SK-N-SH (cell line): ENCODE results near the gene TEX22. TPM values are rescaled to one million over a fixed set of nuclear protein-coding genes. Genes with fewer than 3 reads are reported as not detected.

Source experiments
- CTCF ChIA-PET: fragments of 300-600, 350-600 bp; formaldehyde crosslinking; extraction: SDS; loops from one replicate; lab custom pipeline; 2021; lab: Yijun Ruan, JAX
- POLR2A ChIA-PET: fragments of 350-600 bp; sonication (Branson Sonifier 250); formaldehyde crosslinking; extraction: SDS; loops from one replicate; lab custom pipeline; 2020; ENCODE audit warnings: antibody characterized with exemption, inconsistent platforms; lab: Yijun Ruan, JAX
- DNase-seq: peaks from one replicate; pipeline ENCODE4 v3.0.0; 2012
- H2AFZ ChIP-seq: fragments of 200-600 bp; sonication (generic); 2 replicates; pipeline ENCODE4 v1.8.1; 2016; ENCODE audit warnings: antibody characterized with exemption, mild to moderate bottlenecking, low read depth
- H3F3A ChIP-seq: fragments of 200-600 bp; sonication (generic); replicated peaks from 2 replicates; pipeline ENCODE3; 2016; ENCODE audit warnings: antibody characterized with exemption, mild to moderate bottlenecking; ENCODE audit not compliant: insufficient read depth
- H3K27ac ChIP-seq, 2 experiments: fragments of 200-500 bp in 1 of 2; fragments of 200-600 bp in 1 of 2; sonication (Bioruptor generic) in 1 of 2; sonication (generic), shearing (Covaris generic) in 1 of 2; 2 replicates each; pipeline versions ENCODE4 v1.5.1 to v1.6.1; 2014 to 2016; ENCODE audit warnings: low read depth in 2 of 2, inconsistent platforms in 1 of 2, low read length in 1 of 2, mild to moderate bottlenecking in 1 of 2, mixed read lengths in 1 of 2
- H3K27me3 ChIP-seq: fragments of 200-600 bp; sonication (generic), shearing (Covaris generic); 2 replicates; pipeline ENCODE4 v1.6.1; 2016; ENCODE audit warnings: mixed run types; ENCODE audit not compliant: insufficient read depth
- H3K36me3 ChIP-seq, 2 experiments: fragments of 200-500 bp in 1 of 2; fragments of 200-600 bp in 1 of 2; sonication (Bioruptor generic) in 1 of 2; sonication (generic) in 1 of 2; replicated peaks in 1 of 2; 2 replicates each; pipeline versions ENCODE3 to v1.5.1; 2014 to 2016; ENCODE audit warnings: low read length in 1 of 2, mild to moderate bottlenecking in 1 of 2; ENCODE audit not compliant: insufficient read depth in 2 of 2, control insufficient read depth in 1 of 2
- H3K4me1 ChIP-seq, 2 experiments: fragments of 200-500 bp in 1 of 2; fragments of 200-600 bp in 1 of 2; sonication (Bioruptor generic) in 1 of 2; sonication (generic), shearing (Covaris generic) in 1 of 2; 2 replicates each; pipeline versions ENCODE4 v1.5.1 to v1.6.1; 2014 to 2016; ENCODE audit warnings: low read depth in 1 of 2, low read length in 1 of 2, mixed run types in 1 of 2; ENCODE audit not compliant: insufficient read depth in 2 of 2, control insufficient read depth in 1 of 2
- H3K4me2 ChIP-seq: fragments of 200-600 bp; sonication (generic), shearing (Covaris generic); 2 replicates; pipeline ENCODE4 v1.6.1; 2017; ENCODE audit warnings: mixed run types
- H3K4me3 ChIP-seq, 2 experiments: fragments of 200-500 bp in 1 of 2; fragments of 200-600 bp in 1 of 2; sonication (Bioruptor generic) in 1 of 2; sonication (generic), shearing (Covaris generic) in 1 of 2; 2 replicates each; pipeline versions ENCODE4 v1.5.1 to v1.8.1; 2014 to 2016; ENCODE audit warnings: low read depth in 2 of 2, inconsistent platforms in 1 of 2, low read length in 1 of 2, mild to moderate bottlenecking in 1 of 2, mixed read lengths in 1 of 2, moderate library complexity in 1 of 2
- H3K79me2 ChIP-seq: fragments of 200-600 bp; sonication (generic); 2 replicates; pipeline ENCODE4 v1.8.1; 2017; ENCODE audit warnings: mild to moderate bottlenecking; ENCODE audit not compliant: insufficient read depth
- H3K9ac ChIP-seq: fragments of 200-600 bp; sonication (generic); 2 replicates; pipeline ENCODE4 v1.6.1; 2017; ENCODE audit warnings: mixed run types
- H3K9me2 ChIP-seq: fragments of 200-600 bp; sonication (generic); 2 replicates; pipeline ENCODE4 v1.6.1; 2017; ENCODE audit warnings: mixed run types
- H3K9me3 ChIP-seq: fragments of 200-600 bp; sonication (generic); 2 replicates; pipeline ENCODE4 v1.6.1; 2017; ENCODE audit warnings: mixed run types, mild to moderate bottlenecking, moderate library complexity
- H4K20me1 ChIP-seq: fragments of 200-600 bp; sonication (generic); 2 replicates; pipeline ENCODE4 v1.6.1; 2017; ENCODE audit warnings: mild to moderate bottlenecking, mixed run types; ENCODE audit not compliant: insufficient read depth
- ELF1 ChIP-seq: IDR thresholded peaks from 2 replicates; pipeline ENCODE4 v1.4.0; 2012
- EZH2phosphoT487 ChIP-seq: fragments of 200-600 bp; sonication (generic); IDR thresholded peaks from 2 replicates; pipeline ENCODE4 v1.6.1; 2017; ENCODE audit warnings: low read depth, mixed run types, mild to moderate bottlenecking, antibody characterized with exemption, moderate library complexity, borderline replicate concordance
- FOXM1 ChIP-seq: IDR thresholded peaks from 2 replicates; pipeline ENCODE4 v1.4.0; 2012; ENCODE audit warnings: low read depth, mild to moderate bottlenecking
- MAX ChIP-seq: IDR thresholded peaks from 2 replicates; pipeline ENCODE4 v1.4.0; 2012; ENCODE audit warnings: low read depth
- MEF2A ChIP-seq: IDR thresholded peaks from 2 replicates; pipeline ENCODE4 v1.4.0; 2012; ENCODE audit warnings: low read depth, borderline replicate concordance
- NFIC ChIP-seq: IDR thresholded peaks from 2 replicates; pipeline ENCODE4 v1.4.0; 2012; ENCODE audit warnings: borderline replicate concordance
- POLR2AphosphoS5 ChIP-seq: IDR thresholded peaks from 2 replicates; pipeline ENCODE4 v1.6.1; 2012; ENCODE audit warnings: low read depth, low read length
- RAD21 ChIP-seq: IDR thresholded peaks from 2 replicates; pipeline ENCODE4 v1.6.1; 2012; ENCODE audit warnings: mild to moderate bottlenecking, low read length
- RXRA ChIP-seq: IDR thresholded peaks from 2 replicates; pipeline ENCODE4 v1.4.0; 2012; ENCODE audit warnings: low read depth, mild to moderate bottlenecking, borderline replicate concordance
- TCF12 ChIP-seq: IDR thresholded peaks from 2 replicates; pipeline ENCODE4 v1.4.0; 2012
- YY1 ChIP-seq: IDR thresholded peaks from 2 replicates; pipeline ENCODE4 v1.4.0; 2012; ENCODE audit warnings: low read depth, mild to moderate bottlenecking
- WGBS: methylation state at CpG from one replicate; pipeline ENCODE4 v1.1.6; 2017; ENCODE audit warnings: low lambda C conversion rate; 5-methylcytosine and 5-hydroxymethylcytosine counted together
- polyA plus RNA-seq, 3 experiments: library from polyadenylated mRNA; depleted of rRNA; stranded (reverse); fragments of >200 nt; gene quantifications; 2 replicates each; pipeline ENCODE4 v1.2.3, GENCODE V29; 2012

Gene TEX22
- polyA plus RNA-seq, 1 of the 3 experiments (the other 2 are of a cell fraction): 0.26 TPM

- H3K9ac ChIP-seq: no peak overlapping the region
- no peak overlapping the region for H3K4me2 ChIP-seq
- no peak overlapping the region for H3K27ac ChIP-seq
- H3K36me3 ChIP-seq: peaks cover 16 to 58% of the 10 kb centered on the region in 2 experiments
- no peaks in the 10 kb centered on the region for H3K27me3 ChIP-seq
- ChIA-PET CTCF (interaction anchor here (1.3 to 5.8 kb wide), 6 partner anchors 20 to 79 kb away, joined by 4 to 35 read pairs (median 22); partner anchors contain the start of gene TEDC1), POLR2A (no interaction called here)
- H3K4me1 ChIP-seq: peaks cover 0 to 23% of the 10 kb centered on the region in 2 experiments; a peak in 1 of 4 replicates
- 92% methylated on average over 13 of the region's 22 CpGs for WGBS
- H3K9me3 ChIP-seq: no peaks in the 10 kb centered on the region
- no peak for DNase-seq
- peaks cover 28% of the 10 kb centered on the region; the same call in 1 of the 2 replicates for H3K79me2 ChIP-seq
- TF ChIP-seq ELF1 (no peak), EZH2phosphoT487 (no peak), TCF12 (no peak), MAX (no peak), RXRA (no peak), MEF2A (no peak), POLR2AphosphoS5 (no peak), FOXM1 (no peak), RAD21 (no peak), NFIC (no peak)
- no peaks in the 10 kb centered on the region for H3K9me2 ChIP-seq
- H3F3A ChIP-seq: no peaks in the 10 kb centered on the region
- H2AFZ ChIP-seq: no peak overlapping the region
- no peak overlapping the region for H3K4me3 ChIP-seq
- H4K20me1 ChIP-seq: peaks cover 19% of the 10 kb centered on the region
Measured at GRCh38 chr14:105450123-105450505, 51.8 kb downstream of the TEX22 start.

GRCh38 chr14:105450864-105451720, 52.8 kb downstream of the TEX22 start:
- TF ChIP-seq YY1 (no peak), MEF2A (no peak), POLR2AphosphoS5 (no peak)
- Histone ChIP-seq H2AFZ (no peak overlapping the region), H3F3A (no peaks in the 10 kb centered on the region), H3K27me3 (no peaks in the 10 kb centered on the region), H3K4me3 (no peak overlapping the region), H3K79me2 (peaks cover 22% of the 10 kb centered on the region; the same call in 1 of the 2 replicates), H3K4me2 (no peak overlapping the region), H3K27ac (peak overlapping the region in 1 of 2 experiments; percentile 18; a peak in 1 of 4 replicates), H4K20me1 (peaks cover 15% of the 10 kb centered on the region), H3K9me3 (no peaks in the 10 kb centered on the region), H3K9ac (no peak overlapping the region), H3K4me1 (peaks cover 0 to 23% of the 10 kb centered on the region in 2 experiments; a peak in 1 of 4 replicates), H3K36me3 (peaks cover 16 to 58% of the 10 kb centered on the region in 2 experiments), H3K9me2 (no peaks in the 10 kb centered on the region)
- POLR2A ChIA-PET: no interaction called here
- DNase-seq: no peak
- CTCF ChIA-PET: interaction anchor here (0.6 to 5.8 kb wide), 13 partner anchors 9 to 111 kb away, joined by 3 to 35 read pairs (median 4); partner anchors contain the start of genes CRIP1 and TEDC1
- 88% methylated on average over 22 of the region's 29 CpGs for WGBS
